GM12872 (cell line): ENCODE results near the gene QSER1.

Experiments used
- TF ChIP-seq, protein P1 (sequence below): IDR thresholded peaks from 3 replicates; pipeline ENCODE4 v1.5.1; 2011; ENCODE audit warnings: low read depth, mild to moderate bottlenecking, low read length, moderate library complexity; ENCODE audit not compliant: insufficient read depth

The QSER1 gene

DNA sequence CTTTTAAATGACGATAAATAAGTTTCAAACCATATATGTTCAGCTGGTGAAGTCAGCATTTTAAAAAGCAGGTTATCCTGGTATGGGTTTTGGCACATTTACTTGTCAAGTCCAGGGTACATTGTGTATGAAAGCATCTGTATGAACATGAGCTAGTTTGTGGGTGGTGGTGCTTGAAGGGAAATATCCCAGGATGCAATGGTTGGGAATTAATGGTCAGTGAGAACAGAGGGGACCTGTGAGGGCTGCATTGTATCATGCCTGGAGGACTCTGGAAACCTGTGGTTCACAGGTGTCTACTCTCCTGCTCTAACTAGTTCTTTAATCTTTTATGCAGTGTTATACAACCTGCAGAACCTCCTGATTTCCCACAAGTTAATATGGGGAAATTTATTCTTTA lies 128.9 kb downstream of the QSER1 start:
- TF ChIP-seq, protein P1, sequence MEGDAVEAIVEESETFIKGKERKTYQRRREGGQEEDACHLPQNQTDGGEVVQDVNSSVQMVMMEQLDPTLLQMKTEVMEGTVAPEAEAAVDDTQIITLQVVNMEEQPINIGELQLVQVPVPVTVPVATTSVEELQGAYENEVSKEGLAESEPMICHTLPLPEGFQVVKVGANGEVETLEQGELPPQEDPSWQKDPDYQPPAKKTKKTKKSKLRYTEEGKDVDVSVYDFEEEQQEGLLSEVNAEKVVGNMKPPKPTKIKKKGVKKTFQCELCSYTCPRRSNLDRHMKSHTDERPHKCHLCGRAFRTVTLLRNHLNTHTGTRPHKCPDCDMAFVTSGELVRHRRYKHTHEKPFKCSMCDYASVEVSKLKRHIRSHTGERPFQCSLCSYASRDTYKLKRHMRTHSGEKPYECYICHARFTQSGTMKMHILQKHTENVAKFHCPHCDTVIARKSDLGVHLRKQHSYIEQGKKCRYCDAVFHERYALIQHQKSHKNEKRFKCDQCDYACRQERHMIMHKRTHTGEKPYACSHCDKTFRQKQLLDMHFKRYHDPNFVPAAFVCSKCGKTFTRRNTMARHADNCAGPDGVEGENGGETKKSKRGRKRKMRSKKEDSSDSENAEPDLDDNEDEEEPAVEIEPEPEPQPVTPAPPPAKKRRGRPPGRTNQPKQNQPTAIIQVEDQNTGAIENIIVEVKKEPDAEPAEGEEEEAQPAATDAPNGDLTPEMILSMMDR, result no peak

DNA sequence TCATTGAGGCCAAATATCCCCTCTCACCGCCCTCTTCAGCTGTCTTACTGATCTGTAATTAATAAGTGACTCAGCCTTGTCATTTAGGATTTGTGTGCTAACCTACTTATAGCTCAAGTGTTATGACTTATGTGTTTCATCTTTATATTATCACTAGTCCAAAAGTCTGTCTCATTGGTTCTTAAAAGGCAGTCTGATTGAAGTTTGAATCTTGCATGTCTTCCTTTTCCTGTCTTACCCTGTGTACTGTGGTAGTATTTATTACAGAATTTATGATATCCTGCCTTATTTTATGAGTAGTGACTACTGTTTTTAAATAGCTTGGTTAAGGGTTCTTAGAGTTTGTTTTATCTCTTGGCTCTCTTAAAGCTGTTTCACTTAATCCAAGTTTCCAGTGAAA lies 129.3 kb downstream of the QSER1 start:
- TF ChIP-seq, protein P1, result no peak

DNA sequence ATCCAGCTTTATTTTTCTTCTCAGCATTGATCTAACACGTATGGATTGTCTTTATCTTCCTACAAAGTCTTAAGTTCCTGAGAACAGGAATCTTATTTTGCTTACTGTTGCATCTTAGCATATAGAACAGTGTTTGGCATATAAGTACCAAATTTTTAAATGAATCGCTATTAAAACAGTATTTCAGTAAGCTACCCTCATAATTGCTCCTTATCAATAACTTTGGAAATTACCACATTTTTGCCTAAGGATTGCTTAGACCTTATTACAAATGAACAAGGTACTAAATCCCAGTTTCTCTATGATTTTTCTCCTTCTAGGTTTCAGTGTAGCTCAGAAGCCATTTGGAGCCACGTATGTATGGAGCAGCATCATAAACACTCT lies 132.7 kb downstream of the QSER1 start:
- TF ChIP-seq, protein P1, result no peak

DNA sequence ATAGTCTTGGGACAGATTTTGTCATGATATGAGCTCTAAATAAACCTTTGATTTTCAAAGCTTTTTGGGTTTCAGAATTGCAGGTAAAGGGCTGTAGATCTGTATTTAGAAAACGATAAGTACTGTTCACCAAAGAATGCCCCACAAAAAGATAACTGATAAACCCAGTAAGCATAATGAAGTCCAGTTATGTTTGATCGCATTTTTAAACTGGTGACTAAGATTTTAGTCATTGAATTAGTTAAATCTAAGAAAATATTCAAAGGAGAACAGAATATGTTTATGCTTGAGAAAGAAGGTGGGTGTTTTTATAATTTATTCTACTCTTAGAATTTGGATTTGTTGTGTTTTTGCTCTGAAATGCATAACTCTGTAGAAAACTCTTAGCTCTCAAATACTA lies 134.6 kb downstream of the QSER1 start:
- TF ChIP-seq, protein P1, result no peak

DNA sequence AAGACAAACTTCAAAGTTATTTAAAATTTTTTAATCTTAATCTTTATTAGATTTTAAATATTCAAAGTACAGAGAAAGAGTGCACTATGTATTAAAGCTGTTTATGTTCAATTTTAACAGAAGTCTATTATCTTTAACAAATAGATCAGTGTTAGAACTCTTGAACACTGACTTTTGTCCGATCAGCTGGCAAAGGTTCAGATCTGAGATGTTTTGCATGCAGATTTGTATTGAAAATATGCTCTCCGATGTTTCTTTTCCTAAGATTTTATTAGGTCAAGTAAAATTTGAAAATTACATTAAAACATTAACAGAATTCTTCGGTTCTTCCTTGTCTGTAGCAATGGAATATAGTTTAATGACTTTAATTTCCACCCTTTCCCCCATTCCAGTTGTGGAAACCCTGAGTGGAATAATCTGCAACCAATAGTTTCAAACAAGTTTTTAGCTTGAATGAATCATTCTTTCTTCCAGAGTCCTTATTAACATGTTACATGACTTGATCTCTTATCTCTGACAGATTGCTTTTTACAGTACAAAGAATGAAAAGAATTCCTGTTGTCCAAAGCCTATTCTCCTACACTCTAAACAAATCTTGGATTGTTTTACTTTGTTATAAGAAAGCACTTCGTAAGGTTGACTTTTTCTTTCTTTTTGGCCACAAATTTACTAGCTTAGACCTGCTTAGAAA lies 135.4 kb downstream of the QSER1 start:
- TF ChIP-seq, protein P1, result no peak

DNA sequence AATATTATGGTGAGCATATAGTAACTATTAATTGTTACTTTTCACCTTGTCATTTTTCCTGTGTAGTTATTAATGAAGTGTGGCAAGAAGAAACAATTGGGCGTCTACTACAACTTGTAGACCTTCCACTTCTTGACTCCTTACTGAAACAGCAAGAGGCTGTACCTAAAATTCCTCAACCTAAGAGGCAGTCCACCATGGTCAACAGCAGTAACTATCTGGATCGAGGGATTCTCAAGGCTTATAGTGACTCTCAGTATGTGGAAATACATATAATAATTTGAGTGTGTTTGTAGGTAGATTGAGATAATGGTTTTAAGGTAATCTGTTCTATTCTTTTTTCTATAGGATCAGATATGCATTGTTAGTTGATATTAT lies 135.9 kb downstream of the QSER1 start:
- TF ChIP-seq, protein P1, result no peak
